Thoracic aorta (tissue), 2 donors: ENCODE results near the gene ATP13A2. TPM values are rescaled to one million over a fixed set of nuclear protein-coding genes. Genes with fewer than 3 reads are reported as not detected.

Experiments
- ATAC-seq: fragments of 150-250 bp; one replicate; pipeline ENCODE4 v1.8.0; 2017; ENCODE audit warnings: low read depth; ENCODE audit not compliant: insufficient number of reproducible peaks, low FRiP score
- DNase-seq: peaks from one replicate; pipeline ENCODE4 v3.0.0-alpha.2; 2020; ENCODE audit warnings: low spot score
- H3K27ac ChIP-seq, 2 donors: fragments of 200-600 bp; sonication (generic); 1 replicate in 1 of 2; 2 replicates in 1 of 2; pipeline ENCODE4 v1.5.1; 2016; ENCODE audit warnings: mild to moderate bottlenecking in 2 of 2, moderate library complexity in 2 of 2
- H3K27me3 ChIP-seq: fragments of 200-600 bp; sonication (generic); replicated peaks from 2 replicates; pipeline ENCODE4 v1.6.0; 2016; ENCODE audit warnings: mild to moderate bottlenecking; ENCODE audit not compliant: insufficient read depth
- H3K36me3 ChIP-seq: fragments of 200-600 bp; sonication (generic); one replicate; pipeline ENCODE4 v1.5.1; 2016
- H3K4me1 ChIP-seq, 2 donors: fragments of 200-600 bp; sonication (generic); 1 replicate in 1 of 2; 2 replicates in 1 of 2; pipeline versions ENCODE4 v1.5.1 to v1.6.0; 2016; ENCODE audit warnings: low read depth in 2 of 2, mild to moderate bottlenecking in 1 of 2; ENCODE audit not compliant: control insufficient read depth in 1 of 2
- H3K4me3 ChIP-seq: fragments of 200-600 bp; sonication (generic); 2 replicates; pipeline ENCODE4 v1.5.1; 2016; ENCODE audit warnings: mild to moderate bottlenecking
- H3K9me3 ChIP-seq: fragments of 200-600 bp; sonication (generic); 2 replicates; pipeline ENCODE4 v1.5.1; 2016
- CTCF ChIP-seq: fragments of 200-600 bp; sonication (generic); IDR thresholded peaks from one replicate; pipeline ENCODE4 v1.5.1; 2019; ENCODE audit warnings: antibody characterized with exemption
- total RNA-seq, 2 donors: library from RNA; depleted of rRNA; stranded (reverse); fragments of >200 nt; gene quantifications; one replicate each; pipeline versions ENCODE4 v1.1.0 to v1.2.3, GENCODE V29; 2016

ATP13A2 gene
- total RNA-seq, 2 donors from 2014 or later: 45.1 to 59.0 TPM

GRCh38 chr1:17030206-17030605, 18.5 kb upstream of the ATP13A2 start:
- Histone ChIP-seq H3K27me3 (no peaks in the 10 kb centered on the region), H3K36me3 (peaks cover 34% of the 10 kb centered on the region), H3K9me3 (no peaks in the 10 kb centered on the region), H3K4me1 (no peaks in the 10 kb centered on the region), H3K27ac (no peak overlapping the region), H3K4me3 (no peak overlapping the region)
- no peak for DNase-seq
- no peak for TF ChIP-seq CTCF
- no peak for ATAC-seq

- Histone ChIP-seq H3K4me1 (no peaks in the 10 kb centered on the region), H3K9me3 (no peaks in the 10 kb centered on the region), H3K27me3 (no peaks in the 10 kb centered on the region), H3K36me3 (peaks cover 44% of the 10 kb centered on the region), H3K4me3 (no peak overlapping the region), H3K27ac (no peak overlapping the region)
- ATAC-seq (no peak), DNase-seq (no peak)
- no peak for TF ChIP-seq CTCF
These were observed 17.0 kb upstream of the ATP13A2 start for GRCh38 chr1:17028662-17029188.

GRCh38 chr1:17027900-17028299, 16.2 kb upstream of the ATP13A2 start:
- H3K4me1 ChIP-seq: no peaks in the 10 kb centered on the region
- no peak for DNase-seq
- no peak overlapping the region for H3K4me3 ChIP-seq
- H3K27me3 ChIP-seq: no peaks in the 10 kb centered on the region
- no peaks in the 10 kb centered on the region for H3K9me3 ChIP-seq
- H3K27ac ChIP-seq: no peak overlapping the region
- TF ChIP-seq CTCF: no peak
- no peak for ATAC-seq
- H3K36me3 ChIP-seq: peaks cover 52% of the 10 kb centered on the region

GRCh38 chr1:17027403-17027802, 15.7 kb upstream of the ATP13A2 start:
- TF ChIP-seq CTCF: no peak
- Histone ChIP-seq H3K9me3 (no peaks in the 10 kb centered on the region), H3K36me3 (peaks cover 50% of the 10 kb centered on the region), H3K4me1 (no peaks in the 10 kb centered on the region), H3K27ac (no peak overlapping the region), H3K4me3 (no peak overlapping the region), H3K27me3 (no peaks in the 10 kb centered on the region)
- ATAC-seq (no peak), DNase-seq (no peak)

GRCh38 chr1:17024721-17025120, 13.0 kb upstream of the ATP13A2 start:
- Histone ChIP-seq H3K4me1 (no peaks in the 10 kb centered on the region), H3K36me3 (peaks cover 64% of the 10 kb centered on the region), H3K9me3 (no peaks in the 10 kb centered on the region), H3K27me3 (no peaks in the 10 kb centered on the region), H3K4me3 (no peak overlapping the region), H3K27ac (no peak overlapping the region)
- ATAC-seq: no peak
- no peak for DNase-seq
- TF ChIP-seq CTCF: no peak
